ENCODE measurements around the gene PROCR. TPM values are rescaled to one million over a fixed set of nuclear protein-coding genes. Genes with fewer than 3 reads are reported as not detected.

PROCR gene
- total and polyA plus RNA-seq, 9 of the 15 experiments (the other 6 are each of a cell fraction or from before 2014, with no cell fraction given): 1.6 to 7.1 (median 4.0) TPM

DNA sequence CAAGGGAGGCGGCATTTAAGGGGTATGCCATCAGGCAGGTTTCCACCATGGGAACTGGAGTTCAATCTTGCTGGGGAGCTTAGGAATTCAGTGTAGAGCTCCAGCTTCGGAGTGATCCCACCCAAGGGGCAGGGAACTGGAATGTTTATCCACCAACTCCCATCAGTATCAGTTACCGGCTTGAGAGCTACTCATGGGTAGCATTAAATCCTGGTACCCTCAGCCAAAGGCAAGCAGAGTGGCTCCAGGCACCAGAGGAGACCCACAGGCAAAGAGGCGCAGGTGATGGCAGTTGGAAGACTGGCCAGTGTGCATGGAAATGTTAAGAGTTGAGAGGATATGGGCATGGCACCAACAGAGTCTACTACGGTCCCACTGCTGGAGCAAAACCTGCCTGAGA is 38.8 kb upstream of the PROCR start:
- in situ Hi-C loops (cut with MboI): loop anchor here (25.0 kb wide), 1 partner anchor 304 kb away; the partner anchor contains the start of gene GDF5
- WGBS (ENCODE audit: insufficient coverage, low coverage, missing lambda C conversion rate): 91% methylated on average over 5 of the region's 5 CpGs
- H3K4me1 ChIP-seq (replicated peaks in 1 of 2; ENCODE audit: control insufficient read depth in 2 of 2, insufficient read depth in 2 of 2, low read length in 2 of 2): peaks cover 0 to 7% of the 10 kb centered on the region in 2 experiments; a peak in 2 of 5 replicates
- ChIA-PET POLR2A (interaction anchor here (0.5 to 1.9 kb wide), 5 partner anchors 11 to 300 kb away, joined by 3 to 9 read pairs (median 3); partner anchors contain the start of gene EDEM2), CTCF (ENCODE audit: low intra/inter-chr PET ratio) (interaction anchor here (0.6 kb wide), 1 partner anchor 140 kb away, joined by 3 read pairs; no protein-coding TSS in a partner anchor)
- no peak overlapping the region for H3K4me3 ChIP-seq
- TF ChIP-seq CXXC5 (CRISPR knock-in tag; IDR thresholded peaks at IDR 0.05) (no peak), ZNF311 (CRISPR knock-in tag; IDR thresholded peaks at IDR 0.05) (no peak), SOX6 (IDR thresholded peaks at IDR 0.05) (no peak), ZNF695 (CRISPR knock-in tag; IDR thresholded peaks at IDR 0.05) (no peak)
- no peak overlapping the region for H2AFZ ChIP-seq (ENCODE audit: low read depth, low read length)
- no peak overlapping the region; the same call in 2 of the 3 replicates for H3K27ac ChIP-seq (ENCODE audit: extremely low read depth, low read depth, low read length)
- no peak for DNase-seq (ENCODE audit: extremely low read depth in 1 of 4, low spot score in 3 of 4)
- H3K9me3 ChIP-seq (replicated peaks; ENCODE audit: control insufficient read depth, insufficient read depth, low read depth, low read length): no peaks in the 10 kb centered on the region
- H3K9ac ChIP-seq (ENCODE audit: insufficient read depth in 1 of 2, low read depth in 2 of 2, low read length in 2 of 2): no peak overlapping the region; a peak in 1 of 4 replicates
- H4K20me1 ChIP-seq (replicated peaks; ENCODE audit: control insufficient read depth, insufficient read depth, low read length): no peaks in the 10 kb centered on the region
- no peaks in the 10 kb centered on the region for H3K9me1 ChIP-seq (ENCODE audit: control insufficient read depth, insufficient read depth, low read length)
- H3K4me2 ChIP-seq (ENCODE audit: insufficient read depth, low read length): no peak overlapping the region
- peaks cover 33% of the 10 kb centered on the region for H3K36me3 ChIP-seq (ENCODE audit: control insufficient read depth, insufficient read depth, low read length)
- FAIRE-seq: no peak
- BruUV-seq (replicated peaks): no TSS peak
- no peak for ATAC-seq
- no peaks in the 10 kb centered on the region for H3K79me2 ChIP-seq (ENCODE audit: control insufficient read depth, insufficient read depth, low read length)
- intact Hi-C loops (cut with micrococcal nuclease): no loop called here
- H3K27me3 ChIP-seq (ENCODE audit: control insufficient read depth in 2 of 2, insufficient read depth in 2 of 2, low read length in 2 of 2): no peaks in the 10 kb centered on the region

- Histone ChIP-seq H3K79me2 (ENCODE audit: control insufficient read depth, insufficient read depth, low read length) (no peaks in the 10 kb centered on the region), H3K27ac (ENCODE audit: extremely low read depth, low read depth, low read length) (no peak overlapping the region), H3K4me2 (ENCODE audit: insufficient read depth, low read length) (no peak overlapping the region), H3K9me3 (replicated peaks; ENCODE audit: control insufficient read depth, insufficient read depth, low read depth, low read length) (no peaks in the 10 kb centered on the region), H3K9me1 (ENCODE audit: control insufficient read depth, insufficient read depth, low read length) (no peaks in the 10 kb centered on the region), H3K27me3 (ENCODE audit: control insufficient read depth in 2 of 2, insufficient read depth in 2 of 2, low read length in 2 of 2) (no peaks in the 10 kb centered on the region), H4K20me1 (replicated peaks; ENCODE audit: control insufficient read depth, insufficient read depth, low read length) (no peaks in the 10 kb centered on the region), H2AFZ (ENCODE audit: low read depth, low read length) (no peak overlapping the region), H3K4me3 (no peak overlapping the region), H3K4me1 (replicated peaks in 1 of 2; ENCODE audit: control insufficient read depth in 2 of 2, insufficient read depth in 2 of 2, low read length in 2 of 2) (peaks cover 0 to 4% of the 10 kb centered on the region in 2 experiments; a peak in 2 of 5 replicates), H3K9ac (ENCODE audit: insufficient read depth in 1 of 2, low read depth in 2 of 2, low read length in 2 of 2) (no peak overlapping the region), H3K36me3 (ENCODE audit: control insufficient read depth, insufficient read depth, low read length) (peaks cover 36% of the 10 kb centered on the region)
- intact Hi-C loops (cut with micrococcal nuclease) (no loop called here), in situ Hi-C loops (cut with MboI) (loop anchor here (25.0 kb wide), 1 partner anchor 304 kb away; the partner anchor contains the start of gene GDF5)
- WGBS (ENCODE audit: insufficient coverage, low coverage, missing lambda C conversion rate): 81% methylated on average over 5 of the region's 5 CpGs
- ATAC-seq (no peak), DNase-seq (ENCODE audit: extremely low read depth in 1 of 4, low spot score in 3 of 4) (no peak), FAIRE-seq (no peak)
- ChIA-PET POLR2A (interaction anchor here (0.8 to 1.9 kb wide), 3 partner anchors 11 to 17 kb away, joined by 3 to 9 read pairs (median 6); no protein-coding TSS in a partner anchor), CTCF (ENCODE audit: low intra/inter-chr PET ratio) (no interaction called here)
- no TSS peak for BruUV-seq (replicated peaks)
- no peak for TF ChIP-seq ZNF75A (CRISPR knock-in tag; IDR thresholded peaks at IDR 0.05)
- no peak for TF ChIP-seq HOXB6 (CRISPR knock-in tag; IDR thresholded peaks at IDR 0.05; ENCODE audit: borderline replicate concordance)
- TF ChIP-seq, protein P1, sequence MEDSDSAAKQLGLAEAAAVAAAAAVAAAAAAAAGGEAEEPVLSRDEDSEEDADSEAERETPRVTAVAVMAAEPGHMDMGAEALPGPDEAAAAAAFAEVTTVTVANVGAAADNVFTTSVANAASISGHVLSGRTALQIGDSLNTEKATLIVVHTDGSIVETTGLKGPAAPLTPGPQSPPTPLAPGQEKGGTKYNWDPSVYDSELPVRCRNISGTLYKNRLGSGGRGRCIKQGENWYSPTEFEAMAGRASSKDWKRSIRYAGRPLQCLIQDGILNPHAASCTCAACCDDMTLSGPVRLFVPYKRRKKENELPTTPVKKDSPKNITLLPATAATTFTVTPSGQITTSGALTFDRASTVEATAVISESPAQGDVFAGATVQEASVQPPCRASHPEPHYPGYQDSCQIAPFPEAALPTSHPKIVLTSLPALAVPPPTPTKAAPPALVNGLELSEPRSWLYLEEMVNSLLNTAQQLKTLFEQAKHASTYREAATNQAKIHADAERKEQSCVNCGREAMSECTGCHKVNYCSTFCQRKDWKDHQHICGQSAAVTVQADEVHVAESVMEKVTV (CRISPR knock-in tag; IDR thresholded peaks at IDR 0.05): no peak
- no peak for TF ChIP-seq POLR2G (IDR thresholded peaks at IDR 0.05; ENCODE audit: low read depth, low read length)
- peak; percentile 95 for TF ChIP-seq RBM25 (IDR thresholded peaks at IDR 0.05; ENCODE audit: low read depth, low read length, severe bottlenecking)
- TF ChIP-seq RBM39 (optimal IDR thresholded peaks at IDR 0.05; ENCODE audit: low read depth, low read length): no peak
- no peak for TF ChIP-seq SMAD3 (CRISPR knock-in tag; conservative IDR thresholded peaks at IDR 0.05)
- no peak for TF ChIP-seq KLF6 (CRISPR knock-in tag; IDR thresholded peaks at IDR 0.05; ENCODE audit: borderline replicate concordance)
- TF ChIP-seq, protein P2, sequence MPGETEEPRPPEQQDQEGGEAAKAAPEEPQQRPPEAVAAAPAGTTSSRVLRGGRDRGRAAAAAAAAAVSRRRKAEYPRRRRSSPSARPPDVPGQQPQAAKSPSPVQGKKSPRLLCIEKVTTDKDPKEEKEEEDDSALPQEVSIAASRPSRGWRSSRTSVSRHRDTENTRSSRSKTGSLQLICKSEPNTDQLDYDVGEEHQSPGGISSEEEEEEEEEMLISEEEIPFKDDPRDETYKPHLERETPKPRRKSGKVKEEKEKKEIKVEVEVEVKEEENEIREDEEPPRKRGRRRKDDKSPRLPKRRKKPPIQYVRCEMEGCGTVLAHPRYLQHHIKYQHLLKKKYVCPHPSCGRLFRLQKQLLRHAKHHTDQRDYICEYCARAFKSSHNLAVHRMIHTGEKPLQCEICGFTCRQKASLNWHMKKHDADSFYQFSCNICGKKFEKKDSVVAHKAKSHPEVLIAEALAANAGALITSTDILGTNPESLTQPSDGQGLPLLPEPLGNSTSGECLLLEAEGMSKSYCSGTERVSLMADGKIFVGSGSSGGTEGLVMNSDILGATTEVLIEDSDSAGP (CRISPR knock-in tag; IDR thresholded peaks at IDR 0.05): no peak
- TF ChIP-seq ZNF76 (CRISPR knock-in tag; IDR thresholded peaks at IDR 0.05; ENCODE audit: borderline replicate concordance): no peak
Observed at GRCh38 chr20:35133735-35134134, 38.1 kb upstream of the PROCR start.
